HG02970 (cell line): ENCODE data around the gene PLA2G6.
"Not testable (repeated sequence)": the region's sequence is repeated elsewhere in the genome, so short reads cannot be mapped to it uniquely, and the experiment has no call there.

Source experiments
- ATAC-seq: cut with Tn5 transposase; IDR thresholded peaks from one replicate; pipeline ENCODE4 v1.9.1; 2021; ENCODE audit warnings: mild to moderate bottlenecking, moderate library complexity, moderate number of reproducible peaks; ENCODE audit not compliant: unreplicated experiment, low FRiP score

The PLA2G6 gene

DNA sequence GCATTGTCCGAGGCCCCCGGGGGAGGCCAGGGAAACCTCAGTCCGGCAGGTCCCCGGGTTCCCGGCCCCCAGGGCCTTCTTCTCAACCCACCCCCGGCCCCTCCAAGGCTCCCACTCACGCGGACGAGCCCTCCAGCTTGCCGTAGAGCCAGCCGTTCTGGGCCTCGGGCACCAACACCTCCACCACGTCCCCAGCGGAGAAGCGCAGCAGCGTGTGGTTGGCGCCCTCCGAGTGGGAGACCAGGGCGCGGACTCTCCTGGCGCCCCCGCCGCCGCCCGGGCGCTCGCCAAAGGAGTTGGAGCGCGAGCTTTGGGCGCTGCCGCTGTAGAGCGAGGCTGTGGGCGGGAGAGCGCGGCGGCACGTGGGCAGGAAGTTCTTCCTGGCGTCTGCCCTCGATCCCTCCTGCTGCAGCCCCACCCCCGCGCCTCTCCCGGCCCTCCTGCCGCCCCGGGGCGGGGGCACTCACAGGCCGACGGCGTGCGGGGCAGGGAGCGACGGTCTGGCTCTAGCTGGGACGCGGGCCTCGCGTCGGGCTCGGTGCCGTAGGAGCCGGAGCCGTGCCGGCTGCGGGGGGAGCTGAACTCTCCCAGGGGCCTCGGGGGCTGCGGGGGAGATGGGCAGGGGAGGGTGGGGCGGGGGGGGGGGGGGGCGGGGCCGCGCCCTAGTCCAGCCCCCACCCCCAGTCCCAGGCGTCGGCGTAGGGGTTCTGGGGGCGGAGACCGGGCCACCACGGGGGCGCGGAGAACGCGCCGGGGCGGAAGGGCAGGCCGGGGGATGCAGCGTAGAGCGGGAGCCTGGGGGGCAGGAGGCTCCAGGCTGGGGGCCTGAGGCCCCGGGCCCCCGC is 92.8 kb downstream of the PLA2G6 start:
- ATAC-seq, result no peak

DNA sequence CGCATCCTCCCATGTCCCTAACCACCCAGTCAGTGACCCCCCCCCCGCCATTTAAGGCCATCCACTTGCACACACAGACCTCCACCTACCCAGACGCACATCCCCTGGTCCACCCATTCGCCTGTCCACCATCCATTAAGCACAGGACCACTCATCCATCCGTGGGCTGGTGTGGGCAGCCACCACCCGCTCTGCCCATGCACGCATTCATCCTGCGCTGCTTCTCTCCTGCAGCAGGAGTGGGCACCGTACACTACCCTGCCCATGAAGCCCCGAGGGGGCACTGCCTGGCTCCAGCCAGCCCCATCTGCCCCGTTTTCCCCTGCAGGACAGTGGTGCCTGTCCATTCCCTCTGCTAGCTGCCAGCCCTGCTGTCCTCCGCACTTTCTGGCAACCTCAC is 93.8 kb downstream of the PLA2G6 start:
- no peak for ATAC-seq

DNA sequence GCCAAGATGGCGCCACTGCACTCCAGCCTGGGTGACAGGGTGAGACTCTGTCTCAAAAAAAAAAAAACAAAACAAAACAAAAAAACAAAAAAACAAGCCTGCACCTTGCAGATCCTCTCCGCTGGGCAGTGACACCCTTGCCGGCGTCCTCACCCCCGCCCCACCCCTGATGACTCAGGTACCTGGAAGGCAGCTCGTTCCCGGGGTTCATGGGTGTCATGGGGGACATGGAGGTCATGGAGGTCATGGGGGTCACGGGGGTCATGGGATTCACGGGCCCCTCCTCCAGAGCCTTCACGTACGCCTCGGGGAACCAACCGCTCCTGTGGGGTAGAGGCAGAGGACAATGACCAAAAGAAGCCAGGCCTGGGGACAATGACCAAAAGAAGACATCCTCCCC is 94.7 kb downstream of the PLA2G6 start:
- no peak for ATAC-seq

DNA sequence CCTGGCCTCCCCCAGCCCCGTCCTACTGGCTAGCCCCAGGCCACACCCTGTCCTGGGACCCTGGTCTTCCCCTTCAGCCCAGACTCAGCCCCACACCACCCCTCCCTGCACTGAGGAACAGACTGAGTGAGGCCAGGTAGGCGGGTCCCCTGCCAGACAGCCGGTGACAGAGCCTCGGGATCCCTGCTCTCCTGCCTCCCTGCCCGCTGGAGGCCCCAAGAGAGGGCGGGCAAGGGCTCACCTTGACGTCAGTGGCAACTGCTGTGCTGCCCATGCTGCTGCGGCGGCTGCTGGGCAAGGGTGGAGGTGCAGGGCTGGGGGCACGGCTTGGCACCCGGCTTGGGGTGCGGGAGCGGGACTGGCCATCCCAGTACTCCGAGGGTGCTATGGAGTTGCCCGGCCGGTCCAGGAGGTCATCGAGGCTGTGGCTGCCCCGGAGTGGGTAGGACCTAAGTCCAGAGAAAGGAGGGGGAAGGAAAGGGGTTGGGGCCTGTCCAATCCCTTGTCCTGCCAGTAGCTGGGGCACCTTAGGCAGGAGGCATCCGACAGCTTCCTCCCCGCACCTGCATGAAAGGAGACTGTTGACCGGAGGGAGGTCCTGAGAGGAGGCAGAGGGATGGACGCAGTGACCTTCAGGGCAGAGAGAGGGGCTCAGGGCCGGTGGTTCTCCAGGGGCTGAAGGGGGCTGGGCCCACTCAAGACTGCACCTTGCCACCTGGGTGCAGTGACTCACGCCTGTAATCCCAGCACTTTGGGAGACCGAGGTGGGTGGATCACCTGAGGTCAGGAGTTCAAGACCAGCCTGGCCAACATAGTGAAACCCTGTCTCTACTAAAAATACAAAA is 95.4 kb downstream of the PLA2G6 start:
- no peak for ATAC-seq

DNA sequence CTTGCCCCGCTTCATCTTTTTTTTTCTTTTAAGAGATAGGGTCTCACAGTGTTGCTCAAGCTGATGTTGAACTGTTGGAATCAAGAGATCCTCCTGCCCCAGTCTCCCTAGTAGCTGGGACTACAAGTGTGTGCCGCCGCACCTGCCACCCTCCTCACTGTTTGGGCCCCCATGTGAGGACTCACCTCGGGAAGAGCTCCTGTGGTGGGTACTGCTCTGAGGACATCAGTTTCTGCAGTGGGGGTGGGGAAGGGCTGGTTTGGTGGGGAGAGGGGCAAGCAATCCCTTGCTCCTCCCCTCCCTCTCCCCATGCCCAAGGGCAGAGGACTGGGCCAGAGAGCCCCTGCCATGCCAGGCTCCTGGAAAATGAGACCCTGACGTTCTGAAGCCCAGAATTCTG is 96.1 kb downstream of the PLA2G6 start:
- ATAC-seq, result no peak

DNA sequence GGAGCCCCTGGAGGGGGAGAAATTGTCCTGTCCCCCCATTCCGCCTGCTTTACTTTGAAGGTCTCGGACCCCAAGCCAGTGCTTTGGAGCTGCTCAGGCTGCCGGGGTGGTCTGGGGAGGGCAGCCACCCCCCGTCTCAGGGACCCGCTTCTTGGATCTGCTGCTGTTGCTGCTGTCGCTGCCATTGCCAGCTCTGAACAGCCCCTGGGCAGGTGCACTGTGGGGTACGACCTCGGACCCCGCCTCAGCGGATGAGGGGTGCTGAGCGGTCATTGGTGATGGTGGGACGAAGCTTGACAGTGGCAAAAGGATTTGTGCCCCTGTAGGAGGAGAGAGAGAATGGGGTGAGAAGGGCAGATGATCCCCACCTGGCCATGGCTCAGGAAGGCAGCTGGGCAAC is 96.6 kb downstream of the PLA2G6 start:
- no peak for ATAC-seq

DNA sequence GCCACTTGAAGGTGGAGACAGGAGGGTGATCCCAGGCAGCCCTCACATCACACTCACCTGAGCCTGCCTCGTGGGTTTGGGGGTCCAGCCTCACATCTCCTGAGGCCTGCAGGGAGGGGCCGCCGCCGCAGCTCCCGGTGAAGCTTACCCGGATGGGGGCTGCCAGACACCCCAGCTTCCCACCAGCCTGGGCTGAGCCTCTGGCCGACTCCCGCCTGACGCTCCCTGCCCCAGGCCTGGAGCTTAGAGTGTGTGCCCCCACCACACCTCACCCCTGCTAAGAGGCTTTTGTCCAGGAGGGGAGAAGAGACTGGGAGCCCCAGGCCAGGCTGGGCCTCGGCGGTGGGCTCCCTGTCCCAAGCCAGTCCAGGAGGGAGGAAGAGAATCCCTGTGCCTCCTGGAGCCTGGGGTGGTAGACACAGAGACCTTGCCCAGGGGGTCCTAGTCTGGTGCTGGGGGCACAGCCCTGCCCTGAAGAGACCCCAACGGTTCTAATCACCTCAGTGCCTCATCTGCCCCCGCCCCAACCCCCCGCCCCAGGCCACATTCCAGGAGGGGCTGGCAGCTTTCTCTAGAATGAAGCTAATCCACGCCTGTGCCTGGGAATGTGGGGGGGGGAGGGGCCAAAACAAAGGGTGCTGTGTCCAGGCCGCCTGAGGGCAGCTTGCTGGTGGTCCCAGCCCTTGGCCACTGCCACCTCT is 97.5 kb downstream of the PLA2G6 start, which contains the start of gene SLC16A8:
SLC16A8 (minus strand) TSS at position 254 of the 701 bp plus-strand sequence. CDS start 1,311 bp downstream, outside the sequence.
- ATAC-seq, result no peak

DNA sequence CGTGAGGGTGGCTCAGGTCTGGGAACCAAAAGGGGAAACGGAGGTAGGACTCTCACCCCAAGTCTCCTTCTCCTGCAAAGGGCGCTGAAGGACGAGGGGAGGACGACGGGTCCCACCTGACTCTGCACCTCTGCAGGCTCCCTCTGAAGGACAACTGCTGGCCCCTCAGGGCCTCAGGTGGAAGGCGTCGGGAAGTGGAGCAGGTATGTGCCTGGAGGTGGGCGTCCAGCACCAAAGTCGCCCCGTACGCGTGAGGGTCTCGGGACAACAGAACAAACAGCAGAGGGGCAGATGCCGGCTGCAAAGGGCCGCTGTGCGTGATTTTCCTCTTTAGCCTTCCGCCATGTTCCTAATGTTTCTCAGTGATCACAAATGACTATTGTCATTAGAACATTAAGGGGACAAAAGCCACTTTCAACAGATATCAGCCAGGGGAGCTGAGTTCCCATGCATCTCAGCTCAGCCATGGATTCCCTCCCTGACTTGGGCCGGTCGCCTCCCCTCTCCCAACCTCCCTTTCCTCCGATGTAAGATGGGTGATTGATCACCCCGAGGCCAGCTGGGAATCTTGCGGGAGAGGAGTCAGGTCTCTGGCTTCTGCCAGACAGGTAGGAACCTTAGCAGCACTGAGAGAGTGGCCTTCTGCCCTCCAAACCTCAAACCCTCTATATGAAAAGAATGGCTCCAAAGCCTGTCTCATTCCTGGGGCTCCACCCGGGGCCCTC is 98.5 kb downstream of the PLA2G6 start:
- no peak for ATAC-seq

DNA sequence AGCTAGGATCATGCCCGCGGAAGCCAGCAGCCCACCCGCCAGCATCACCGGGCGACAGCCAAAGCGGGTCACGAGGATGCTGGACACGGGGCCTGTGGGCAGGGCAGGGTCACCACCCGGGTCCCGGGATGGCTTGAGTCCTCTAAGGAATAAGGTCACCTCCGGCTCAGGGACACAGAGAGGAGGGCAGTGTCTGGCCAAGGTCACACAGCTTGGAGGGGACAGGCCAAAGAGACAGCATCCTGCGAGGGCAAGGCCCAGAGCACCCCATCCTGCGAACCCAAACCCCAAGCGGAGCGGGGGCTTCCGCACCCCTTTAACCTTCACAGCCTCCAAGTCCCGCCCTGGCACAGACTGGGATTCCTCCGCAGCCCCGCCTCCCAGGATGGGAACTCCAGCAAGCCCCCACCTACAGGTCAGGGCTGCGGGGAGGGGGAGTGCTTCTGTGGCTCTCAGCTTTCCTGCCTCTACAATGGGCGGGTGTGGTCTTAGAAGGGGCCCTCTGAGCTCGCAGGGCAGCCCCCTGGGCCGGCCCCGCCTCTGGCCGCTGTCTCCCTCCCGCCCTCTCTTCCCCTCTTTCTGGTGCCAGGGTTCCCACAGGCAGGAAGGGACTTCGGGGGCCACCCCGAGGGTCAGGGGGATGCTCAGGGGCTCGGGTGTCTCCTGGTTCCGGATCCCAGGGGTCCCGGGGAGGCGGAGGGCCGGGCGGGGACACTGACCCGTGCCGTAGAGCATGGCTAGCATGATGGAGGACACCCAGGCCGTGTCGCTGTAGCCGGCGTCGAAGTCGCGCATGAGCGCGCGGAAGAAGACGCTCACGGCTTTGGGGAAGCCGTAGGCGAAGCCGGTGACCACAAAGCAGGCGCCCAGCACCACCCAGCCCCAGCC is 99.4 kb downstream of the PLA2G6 start:
- no peak for ATAC-seq

DNA sequence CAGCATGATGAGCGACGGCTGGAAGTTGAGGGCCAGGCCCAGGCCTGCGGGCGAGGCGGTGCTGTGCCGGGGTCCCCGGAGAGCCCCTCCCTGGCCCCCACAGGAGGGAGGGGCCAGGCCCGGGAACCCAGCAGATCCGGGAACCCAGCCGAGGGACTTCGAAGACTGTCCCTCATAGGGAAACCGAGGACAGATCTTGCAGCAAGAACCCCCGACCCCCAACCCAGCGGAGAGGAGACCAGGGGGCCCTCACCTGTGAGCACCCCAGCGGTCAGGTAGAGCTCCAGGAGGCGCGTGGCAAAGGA is 100.0 kb downstream of the PLA2G6 start:
- no peak for ATAC-seq

DNA sequence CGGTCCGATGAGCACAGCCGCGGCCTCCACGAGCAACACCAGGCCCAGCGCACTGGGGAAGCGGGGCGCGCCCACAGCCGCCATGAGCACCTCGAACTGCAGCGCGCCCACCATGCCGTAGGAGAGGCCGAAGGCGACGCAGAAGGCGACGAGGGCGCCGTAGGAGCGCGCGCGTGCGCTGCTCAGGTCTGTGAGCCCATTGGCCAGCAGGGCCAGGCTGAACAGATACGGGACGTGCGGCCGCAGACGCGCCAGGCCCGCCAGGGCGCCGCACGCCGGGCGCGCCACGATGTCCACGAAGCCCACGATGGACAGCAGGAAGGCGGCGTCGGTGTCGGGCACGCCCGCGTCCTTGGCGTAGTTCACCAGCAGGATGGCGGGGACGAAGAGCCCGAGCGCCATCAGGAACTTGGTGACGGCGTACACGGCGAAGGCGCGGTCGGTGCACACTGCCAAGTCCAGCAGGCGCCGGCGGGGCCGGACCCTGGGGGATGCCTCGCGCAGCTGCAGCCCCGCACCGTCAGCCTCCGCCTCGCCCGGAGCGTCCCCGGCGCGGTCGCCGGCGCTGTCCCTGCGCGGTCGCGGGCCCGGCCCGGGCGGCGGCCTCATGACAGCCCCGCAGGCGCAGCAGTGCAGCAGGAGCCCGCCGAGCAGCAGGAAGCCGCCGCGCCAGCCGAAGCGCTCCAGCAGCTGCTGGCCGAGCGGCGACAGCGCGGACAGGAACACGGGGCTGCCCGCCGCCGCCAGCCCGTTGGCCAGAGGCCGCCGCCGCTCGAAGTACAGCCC is 100.6 kb downstream of the PLA2G6 start:
- ATAC-seq, result no peak

DNA sequence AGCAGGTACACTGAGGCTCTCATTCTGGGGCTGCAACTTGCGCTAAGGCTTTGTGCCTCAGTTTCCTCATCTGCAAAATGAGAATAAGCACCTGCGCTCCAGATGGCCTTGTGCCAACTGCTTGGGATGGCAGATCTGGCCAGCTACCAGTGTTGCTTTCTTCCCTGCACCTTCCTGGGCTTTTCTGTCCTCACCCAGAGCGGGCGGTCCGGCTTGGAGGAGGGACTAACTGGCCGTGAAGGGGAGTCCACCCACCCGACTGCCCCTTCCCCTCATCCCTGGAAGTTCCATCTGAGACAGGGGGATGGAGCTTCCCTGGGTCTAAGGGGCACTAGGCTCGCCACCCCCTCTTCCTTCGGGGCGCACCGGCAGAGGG is 101.2 kb downstream of the PLA2G6 start:
- no peak for ATAC-seq

DNA sequence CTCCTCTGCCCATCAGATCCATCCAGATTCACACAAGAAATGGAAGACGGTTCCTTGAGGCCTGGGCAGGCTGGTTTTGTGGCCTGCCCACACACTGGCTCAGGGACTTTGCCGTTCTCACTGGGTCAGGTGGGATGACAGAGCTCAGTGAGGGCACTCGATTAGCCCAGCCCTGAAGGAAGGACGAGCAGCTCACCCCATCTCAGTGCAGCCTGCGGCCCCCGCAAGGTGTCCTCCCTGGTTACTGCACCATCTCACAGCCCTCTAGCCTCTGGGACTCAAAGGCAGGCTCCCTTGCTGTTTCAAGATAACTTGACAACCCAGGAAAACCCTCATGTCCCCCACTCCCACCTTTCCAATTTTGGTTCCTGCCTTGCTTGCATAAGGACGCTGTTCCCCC is 101.8 kb downstream of the PLA2G6 start:
- ATAC-seq, result no peak

DNA sequence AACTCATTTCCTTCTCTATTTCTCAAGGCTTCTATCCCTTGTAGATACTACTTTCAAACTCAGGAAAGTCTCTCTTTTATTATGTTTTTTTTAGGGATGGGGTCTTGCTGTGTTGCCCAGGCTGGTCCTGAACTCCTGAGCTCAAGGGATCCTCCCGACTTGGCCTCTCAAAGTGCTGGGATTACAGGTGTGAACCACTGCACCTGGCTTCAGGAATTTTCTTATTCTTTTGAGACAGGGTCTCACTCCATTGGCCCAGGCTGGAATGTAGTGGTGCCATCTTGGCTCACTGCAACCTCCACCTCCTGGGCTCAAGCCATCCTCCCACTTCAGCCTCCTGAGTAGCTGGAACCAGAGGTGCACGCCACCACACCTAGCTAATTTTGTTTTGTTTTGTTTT is 102.4 kb downstream of the PLA2G6 start:
- not testable (repeated sequence) for ATAC-seq

DNA sequence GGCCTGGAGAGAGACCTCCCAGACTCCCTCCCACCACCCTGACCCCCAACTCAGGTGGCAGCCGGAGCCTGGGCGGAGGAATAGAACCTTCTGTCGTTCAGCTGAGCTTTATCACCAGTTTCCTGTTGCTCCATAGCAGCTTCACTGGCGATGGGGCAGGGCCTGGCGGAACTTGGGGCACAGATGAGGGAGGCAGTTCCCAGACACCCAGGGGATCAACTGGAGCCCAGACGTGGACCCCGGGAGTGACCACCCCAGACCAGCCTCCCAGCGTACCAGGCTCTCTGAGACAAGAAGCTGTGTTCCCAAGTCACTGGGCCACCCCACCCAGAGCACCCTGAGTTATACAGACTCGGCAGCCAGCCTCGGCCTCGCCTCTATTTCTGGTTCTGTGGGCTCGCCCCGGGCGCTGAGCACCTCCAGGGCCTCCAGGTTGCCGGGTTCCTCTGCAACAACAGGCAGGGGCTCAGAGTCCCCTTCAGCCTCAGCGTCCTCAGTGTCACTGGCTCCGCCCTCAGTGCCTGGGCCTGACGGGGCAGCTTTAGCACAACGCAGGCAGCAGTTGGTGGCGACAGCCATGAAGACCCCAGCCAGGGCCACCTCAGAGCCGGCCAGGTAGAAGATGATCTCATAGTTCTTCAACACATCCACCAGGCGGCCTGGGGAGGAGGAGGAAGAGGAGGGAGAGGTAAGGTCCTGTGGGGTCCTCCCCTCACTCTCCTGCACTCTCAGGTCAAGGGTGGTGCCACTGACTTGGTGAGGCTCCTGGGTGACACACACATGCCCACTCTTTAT is 103.4 kb downstream of the PLA2G6 start:
- no peak for ATAC-seq

DNA sequence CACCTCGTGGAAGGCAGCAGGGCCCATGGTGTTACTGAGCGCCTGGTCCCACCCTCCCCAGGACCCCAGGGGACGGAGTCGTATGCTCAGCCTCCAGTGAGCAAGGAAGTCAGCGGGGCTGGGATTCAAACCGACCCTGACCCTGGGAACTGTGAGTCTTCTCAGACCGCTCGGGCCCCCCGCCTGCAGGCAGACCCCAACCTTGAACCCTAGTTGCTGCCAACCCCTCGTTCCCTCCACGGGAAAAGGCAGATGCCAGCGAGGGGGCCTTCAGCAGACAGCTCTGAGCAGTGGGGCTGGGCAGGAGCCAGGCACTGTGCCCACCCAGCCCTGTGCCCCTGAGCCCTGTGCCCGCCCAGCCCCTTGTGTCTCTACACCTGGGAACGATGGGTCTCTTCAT is 104.0 kb downstream of the PLA2G6 start:
- ATAC-seq, result no peak

DNA sequence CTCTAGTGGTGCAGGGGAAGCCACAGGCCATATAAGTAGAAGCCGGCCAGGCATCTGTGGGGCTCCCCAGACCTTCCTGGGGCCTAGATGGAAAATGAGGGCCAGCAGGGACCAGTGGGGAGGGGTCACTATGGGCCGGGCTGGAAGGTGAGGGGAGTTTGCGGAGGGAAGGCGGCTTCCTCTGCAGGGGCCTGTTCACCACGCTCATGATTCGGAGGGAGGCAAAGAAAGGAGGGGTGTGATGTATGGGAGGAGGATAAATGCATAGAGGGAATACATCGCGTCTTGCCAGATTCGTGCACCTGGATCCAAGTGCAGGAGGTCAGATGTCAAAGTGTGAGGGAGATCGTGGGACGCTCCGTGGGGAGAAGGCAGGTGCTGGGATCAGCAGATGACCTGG is 104.5 kb downstream of the PLA2G6 start:
- ATAC-seq, result no peak

DNA sequence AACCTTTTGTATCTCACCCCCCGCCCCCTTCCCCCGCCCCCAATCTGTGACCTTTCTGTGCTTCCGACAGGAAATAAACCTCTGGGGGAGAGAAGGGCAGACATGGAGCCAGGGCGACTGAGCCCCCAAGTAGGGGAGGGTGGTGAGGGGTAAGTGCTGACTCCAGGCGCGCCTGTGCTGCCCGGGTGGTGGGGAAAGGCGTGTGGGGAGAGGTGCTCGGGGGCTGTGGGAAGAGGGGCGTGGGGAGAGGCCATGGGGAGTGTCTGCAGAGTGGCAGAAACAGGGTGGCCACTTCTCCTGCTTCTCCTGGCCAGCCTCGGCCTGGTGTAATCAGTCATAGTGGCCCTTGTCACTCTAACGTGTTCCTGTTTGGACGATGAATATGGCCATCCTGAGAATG is 105.7 kb downstream of the PLA2G6 start:
- ATAC-seq, result no peak
